HCT116 (cell line): Measurements from ENCODE around the gene OS9.

Experiments
- CBX3 ChIP-seq: IDR thresholded peaks from 2 replicates; pipeline ENCODE4 v1.6.1; 2012; ENCODE audit warnings: low read depth
- EGR1 ChIP-seq: IDR thresholded peaks from 2 replicates; pipeline ENCODE4 v1.6.1; 2012; ENCODE audit warnings: low read depth
- EZH2 ChIP-seq: fragments of 200-600 bp; sonication (generic); IDR thresholded peaks from 2 replicates; pipeline ENCODE4 v1.6.1; 2017; ENCODE audit warnings: antibody characterized with exemption, mixed run types
- EZH2phosphoT487 ChIP-seq: fragments of 200-600 bp; IDR thresholded peaks from 2 replicates; pipeline ENCODE4 v1.6.1; 2018; ENCODE audit warnings: antibody characterized with exemption, borderline replicate concordance
- JUND ChIP-seq: IDR thresholded peaks from 2 replicates; pipeline ENCODE4 v1.6.1; 2012
- POLR2A ChIP-seq: IDR thresholded peaks from 2 replicates; pipeline ENCODE4 v1.7.0; 2011; ENCODE audit warnings: borderline replicate concordance; ENCODE audit not compliant: insufficient read depth, insufficient read length; ENCODE audit errors: extremely low read depth
- POLR2AphosphoS5 ChIP-seq: IDR thresholded peaks from 2 replicates; pipeline ENCODE4 v1.6.1; 2011; ENCODE audit warnings: mild to moderate bottlenecking, low read depth, low read length, moderate library complexity
- RAD21 ChIP-seq: IDR thresholded peaks from 2 replicates; pipeline ENCODE4 v1.6.1; 2012; ENCODE audit warnings: low read depth, mild to moderate bottlenecking
- REST ChIP-seq: IDR thresholded peaks from 2 replicates; pipeline ENCODE4 v1.6.1; 2012; ENCODE audit warnings: low read depth
- TCF7L2 ChIP-seq: IDR thresholded peaks from 2 replicates; pipeline ENCODE4 v1.7.0; 2011; ENCODE audit warnings: borderline replicate concordance, inconsistent platforms; ENCODE audit not compliant: insufficient read depth, insufficient read length; ENCODE audit errors: extremely low read depth
- ZFX ChIP-seq: fragments of 450-650 bp; IDR thresholded peaks from 2 replicates; pipeline ENCODE4 v1.6.1; 2017
- ZNF274 ChIP-seq: fragments of 200-500 bp; sonication (Bioruptor generic); IDR thresholded peaks from 2 replicates; pipeline ENCODE4 v1.6.1; 2014; ENCODE audit warnings: mild to moderate bottlenecking, low read depth, low read length, inconsistent platforms
- TF ChIP-seq, protein P1 (sequence below), 3 experiments: fragments of 200-600 bp in 1 of 3; sonication (generic) in 1 of 3; IDR thresholded peaks in 2 of 3; conservative IDR thresholded peaks in 1 of 3; 2 replicates each; pipeline ENCODE4 v1.5.1; 2012 to 2017; ENCODE audit warnings: low read depth in 2 of 3, low read length in 2 of 3, antibody characterized with exemption in 1 of 3, borderline replicate concordance in 1 of 3, control low read depth in 1 of 3, mild to moderate bottlenecking in 1 of 3, mixed read lengths in 1 of 3, mixed run types in 1 of 3, moderate library complexity in 1 of 3; ENCODE audit not compliant: insufficient read depth in 1 of 3
- TF ChIP-seq, protein P2 (sequence below): IDR thresholded peaks from 2 replicates; pipeline ENCODE4 v1.6.1; 2012

- TF ChIP-seq, protein P1, sequence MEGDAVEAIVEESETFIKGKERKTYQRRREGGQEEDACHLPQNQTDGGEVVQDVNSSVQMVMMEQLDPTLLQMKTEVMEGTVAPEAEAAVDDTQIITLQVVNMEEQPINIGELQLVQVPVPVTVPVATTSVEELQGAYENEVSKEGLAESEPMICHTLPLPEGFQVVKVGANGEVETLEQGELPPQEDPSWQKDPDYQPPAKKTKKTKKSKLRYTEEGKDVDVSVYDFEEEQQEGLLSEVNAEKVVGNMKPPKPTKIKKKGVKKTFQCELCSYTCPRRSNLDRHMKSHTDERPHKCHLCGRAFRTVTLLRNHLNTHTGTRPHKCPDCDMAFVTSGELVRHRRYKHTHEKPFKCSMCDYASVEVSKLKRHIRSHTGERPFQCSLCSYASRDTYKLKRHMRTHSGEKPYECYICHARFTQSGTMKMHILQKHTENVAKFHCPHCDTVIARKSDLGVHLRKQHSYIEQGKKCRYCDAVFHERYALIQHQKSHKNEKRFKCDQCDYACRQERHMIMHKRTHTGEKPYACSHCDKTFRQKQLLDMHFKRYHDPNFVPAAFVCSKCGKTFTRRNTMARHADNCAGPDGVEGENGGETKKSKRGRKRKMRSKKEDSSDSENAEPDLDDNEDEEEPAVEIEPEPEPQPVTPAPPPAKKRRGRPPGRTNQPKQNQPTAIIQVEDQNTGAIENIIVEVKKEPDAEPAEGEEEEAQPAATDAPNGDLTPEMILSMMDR (IDR thresholded peaks at IDR 0.05 in 2 of 3, conservative IDR thresholded peaks at IDR 0.05 in 1 of 3; ENCODE audit: borderline replicate concordance in 1 of 3, insufficient read depth in 1 of 3, low read depth in 2 of 3, low read length in 2 of 3) = peak in 2 of 3 experiments; percentile 54 to 70; a peak in 4 of 6 replicates
- TF ChIP-seq RAD21 = no peak
- TF ChIP-seq TCF7L2 = no peak
- no peak for TF ChIP-seq POLR2AphosphoS5
- TF ChIP-seq POLR2A = no peak
- TF ChIP-seq JUND = no peak
- TF ChIP-seq, protein P2, sequence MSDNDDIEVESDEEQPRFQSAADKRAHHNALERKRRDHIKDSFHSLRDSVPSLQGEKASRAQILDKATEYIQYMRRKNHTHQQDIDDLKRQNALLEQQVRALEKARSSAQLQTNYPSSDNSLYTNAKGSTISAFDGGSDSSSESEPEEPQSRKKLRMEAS = no peak
- no peak for TF ChIP-seq ZFX
- no peak for TF ChIP-seq CBX3
- no peak for TF ChIP-seq REST
- TF ChIP-seq EZH2 = no peak
- no peak for TF ChIP-seq ZNF274
- TF ChIP-seq EGR1 = no peak
- TF ChIP-seq EZH2phosphoT487 = no peak
Observed at GRCh38 chr12:57759360-57759980, 65.5 kb downstream of the OS9 start.
